BLaER1 treated with 17β-estradiol and CSF1 and Interleukin-3, amounts not matched to agents 10 nM and 100 nM (cell line): Measurements from ENCODE around the gene LMTK3.

Experiments
- H3K27ac ChIP-seq, 11 experiments: shearing (Covaris generic); formaldehyde crosslinking; 2 replicates each; pipeline ENCODE4 v1.8.1; 2022
- H3K27me3 ChIP-seq, 11 experiments: shearing (Covaris generic); formaldehyde crosslinking; 2 replicates each; pipeline ENCODE4 v1.8.1; 2022
- H3K36me3 ChIP-seq, 11 experiments: shearing (Covaris generic); formaldehyde crosslinking; 2 replicates each; pipeline ENCODE4 v1.8.1; 2022
- H3K4me1 ChIP-seq, 10 experiments: shearing (Covaris generic); formaldehyde crosslinking; 2 replicates each; pipeline ENCODE4 v1.8.1; 2022
- H3K4me2 ChIP-seq, 11 experiments: shearing (Covaris generic); formaldehyde crosslinking; 2 replicates each; pipeline ENCODE4 v1.8.1; 2022
- H3K4me3 ChIP-seq, 10 experiments: shearing (Covaris generic); formaldehyde crosslinking; 2 replicates each; pipeline ENCODE4 v1.8.1; 2022
- H3K9ac ChIP-seq, 11 experiments: shearing (Covaris generic); formaldehyde crosslinking; 2 replicates each; pipeline ENCODE4 v1.8.1; 2022
- H3K9me3 ChIP-seq, 11 experiments: shearing (Covaris generic); formaldehyde crosslinking; replicated peaks in 1 of 11; 2 replicates each; pipeline ENCODE4 v1.8.1; 2022
- H4K20me1 ChIP-seq, 11 experiments: shearing (Covaris generic); formaldehyde crosslinking; 2 replicates each; pipeline ENCODE4 v1.8.1; 2022
- Cebpa-rat ChIP-seq, 11 experiments: shearing (Covaris generic); IDR thresholded peaks; 2 replicates each; pipeline ENCODE4 v1.8.1; 2022

Gene LMTK3

GRCh38 chr19:48474084-48474592, 37.5 kb downstream of the LMTK3 start:
- H4K20me1 ChIP-seq, result peaks cover 39 to 95% (median 78%) of the 10 kb centered on the region in 11 experiments
- peaks cover 77 to 91% (median 88%) of the 10 kb centered on the region in 11 experiments for H3K36me3 ChIP-seq
- peaks cover 22 to 65% (median 44%) of the 10 kb centered on the region in 10 experiments for H3K4me1 ChIP-seq
- no peak for TF ChIP-seq Cebpa-rat (IDR thresholded peaks at IDR 0.05)
- peak overlapping the region in 1 of 11 experiments; percentile 37; a peak in 1 of 22 replicates for H3K27ac ChIP-seq
- no peak overlapping the region for H3K4me3 ChIP-seq
- H3K9me3 ChIP-seq, result no peaks in the 10 kb centered on the region
- H3K4me2 ChIP-seq, result peak overlapping the region in 4 of 11 experiments; percentile 11 to 68 (median 36); a peak in 6 of 22 replicates
- no peaks in the 10 kb centered on the region for H3K27me3 ChIP-seq
- peak overlapping the region in 7 of 11 experiments; percentile 13 to 53 (median 38); a peak in 6 of 22 replicates for H3K9ac ChIP-seq

DNA sequence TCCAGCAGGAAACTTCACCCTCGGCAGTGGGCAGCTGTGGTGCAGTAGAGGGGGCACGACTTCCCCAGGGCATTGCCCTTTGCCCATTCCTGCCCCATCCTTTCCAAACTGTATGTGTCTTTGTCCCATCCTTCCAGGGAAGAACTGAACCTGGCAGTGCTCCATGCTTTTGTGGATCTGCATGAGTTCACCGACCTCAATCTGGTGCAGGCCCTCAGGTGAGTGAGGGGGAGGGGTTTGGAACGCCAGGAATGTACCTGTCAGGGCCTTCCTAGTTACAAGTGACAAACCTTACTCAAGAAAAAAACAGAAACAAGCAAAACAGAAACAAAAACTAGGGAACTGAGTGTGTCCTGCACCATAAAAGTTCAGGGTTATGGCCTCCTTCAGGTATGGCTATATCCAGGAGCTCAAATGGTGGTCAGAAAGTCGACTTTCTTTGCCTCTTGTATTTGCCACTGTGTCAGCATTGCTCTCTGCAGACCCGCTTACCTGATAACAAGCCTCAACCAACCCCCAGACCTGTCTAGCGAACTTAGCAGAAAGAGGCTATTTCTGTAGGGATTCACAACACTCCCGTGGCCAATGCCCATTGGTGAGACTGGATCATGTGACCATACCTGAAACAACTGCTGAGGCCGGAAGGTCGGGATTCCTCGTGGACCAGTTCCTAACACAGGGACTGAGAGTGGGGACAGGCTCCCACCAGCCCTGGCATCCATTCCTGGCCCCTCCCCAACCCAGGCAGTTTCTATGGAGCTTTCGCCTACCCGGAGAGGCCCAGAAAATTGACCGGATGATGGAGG, 38.3 kb downstream of the LMTK3 start:
- no peak overlapping the region for H3K4me3 ChIP-seq
- TF ChIP-seq Cebpa-rat (IDR thresholded peaks at IDR 0.05), result no peak
- H3K27me3 ChIP-seq, result no peaks in the 10 kb centered on the region
- H3K9me3 ChIP-seq, result no peaks in the 10 kb centered on the region
- H3K4me1 ChIP-seq, result peaks cover 24 to 67% (median 44%) of the 10 kb centered on the region in 10 experiments
- peak overlapping the region in 4 of 11 experiments; percentile 14 to 68 (median 40); a peak in 7 of 22 replicates for H3K4me2 ChIP-seq
- peaks cover 39 to 87% (median 75%) of the 10 kb centered on the region in 11 experiments for H4K20me1 ChIP-seq
- peak overlapping the region in 7 of 11 experiments; percentile 12 to 54 (median 30); a peak in 6 of 22 replicates for H3K9ac ChIP-seq
- no peak overlapping the region for H3K27ac ChIP-seq
- peaks cover 77 to 84% (median 81%) of the 10 kb centered on the region in 11 experiments for H3K36me3 ChIP-seq

GRCh38 chr19:48471836-48472235, 39.8 kb downstream of the LMTK3 start:
- H4K20me1 ChIP-seq, result peaks cover 39 to 72% (median 67%) of the 10 kb centered on the region in 11 experiments
- TF ChIP-seq Cebpa-rat (IDR thresholded peaks at IDR 0.05), result no peak
- H3K9ac ChIP-seq, result peak overlapping the region in 8 of 11 experiments; percentile 0 to 97 (median 26); a peak in 6 of 22 replicates
- H3K27me3 ChIP-seq, result no peaks in the 10 kb centered on the region
- H3K4me3 ChIP-seq, result no peak overlapping the region
- H3K27ac ChIP-seq, result no peak overlapping the region
- peaks cover 63 to 69% (median 65%) of the 10 kb centered on the region in 11 experiments for H3K36me3 ChIP-seq
- H3K4me2 ChIP-seq, result peak overlapping the region in 2 of 11 experiments; percentile 2 to 10; a peak in 1 of 22 replicates
- no peaks in the 10 kb centered on the region for H3K9me3 ChIP-seq
- H3K4me1 ChIP-seq, result peaks cover 30 to 74% (median 50%) of the 10 kb centered on the region in 10 experiments

DNA sequence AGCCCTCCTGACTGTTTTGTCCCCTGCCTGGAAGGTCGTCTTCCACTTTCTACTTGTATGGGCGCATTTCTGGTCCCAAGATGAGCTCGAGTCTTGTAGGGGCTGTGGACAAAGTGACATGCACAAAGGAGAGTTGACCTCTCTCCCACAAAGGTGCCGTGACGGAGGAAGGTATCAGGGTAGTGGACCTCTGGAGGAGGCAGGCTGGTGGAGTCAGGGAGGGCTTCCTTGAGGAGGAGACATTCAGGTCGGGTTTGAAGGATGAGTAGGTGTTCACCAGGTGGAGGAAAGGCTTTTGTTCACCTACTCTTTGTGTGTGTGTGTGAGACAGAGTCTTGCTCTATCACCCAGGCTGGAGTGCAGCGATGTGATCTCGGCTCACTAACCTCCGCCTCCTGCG, 40.8 kb downstream of the LMTK3 start:
- peak overlapping the region; percentile 29 to 99 (median 97); a peak in 16 of 22 replicates for H3K9ac ChIP-seq
- no peaks in the 10 kb centered on the region for H3K9me3 ChIP-seq
- H3K27me3 ChIP-seq, result no peaks in the 10 kb centered on the region
- H3K4me1 ChIP-seq, result peaks cover 27 to 68% (median 47%) of the 10 kb centered on the region in 10 experiments
- no peak overlapping the region for H3K27ac ChIP-seq
- TF ChIP-seq Cebpa-rat (IDR thresholded peaks at IDR 0.05), result no peak
- H3K36me3 ChIP-seq, result peaks cover 55 to 59% (median 57%) of the 10 kb centered on the region in 11 experiments
- H3K4me3 ChIP-seq, result peak overlapping the region in 5 of 10 experiments; percentile 83 to 96 (median 89); a peak in 9 of 20 replicates
- H4K20me1 ChIP-seq, result peaks cover 39 to 62% (median 59%) of the 10 kb centered on the region in 11 experiments
- H3K4me2 ChIP-seq, result peak overlapping the region; percentile 93 to 98 (median 96); a peak in 19 of 22 replicates

DNA sequence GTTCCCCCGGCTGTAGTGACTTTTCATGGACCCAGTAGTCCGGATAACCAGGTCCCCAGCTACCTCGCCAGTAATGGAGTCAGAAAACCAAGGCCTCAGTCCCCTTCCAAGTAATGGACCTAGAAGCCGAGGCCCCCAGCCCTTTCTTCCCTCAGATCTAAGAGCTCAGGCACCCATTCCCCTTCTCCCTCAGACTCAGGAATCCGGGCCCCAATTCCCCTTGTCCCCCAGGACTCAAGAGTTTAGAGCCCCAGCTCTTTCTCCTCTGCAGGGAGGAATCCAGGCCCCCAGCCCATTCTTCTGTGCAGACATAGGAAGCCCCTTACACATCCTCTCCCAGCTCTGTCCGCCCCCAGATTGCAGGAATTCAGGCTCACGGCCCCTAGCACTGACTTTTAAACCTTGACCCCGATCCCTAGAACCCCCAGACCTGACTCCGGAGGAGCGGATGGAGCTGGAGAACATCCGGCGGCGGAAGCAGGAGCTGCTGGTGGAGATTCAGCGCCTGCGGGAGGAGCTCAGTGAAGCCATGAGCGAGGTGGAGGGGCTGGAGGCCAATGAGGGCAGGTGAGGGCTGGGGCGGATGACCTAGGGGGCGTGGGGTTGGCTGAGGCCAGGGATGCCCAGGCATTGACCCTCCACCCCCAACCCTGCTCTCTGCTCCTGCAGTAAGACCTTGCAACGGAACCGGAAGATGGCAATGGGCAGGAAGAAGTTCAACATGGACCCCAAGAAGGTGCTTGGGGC, 41.5 kb downstream of the LMTK3 start:
- H3K4me3 ChIP-seq, result peak overlapping the region; percentile 79 to 96 (median 88)
- no peak for TF ChIP-seq Cebpa-rat (IDR thresholded peaks at IDR 0.05)
- H3K27ac ChIP-seq, result peak overlapping the region in 10 of 11 experiments; percentile 88 to 99 (median 98); a peak in 21 of 22 replicates
- H3K9me3 ChIP-seq, result no peaks in the 10 kb centered on the region
- H3K4me2 ChIP-seq, result peak overlapping the region; percentile 93 to 98 (median 96)
- peak overlapping the region; percentile 93 to 99 (median 98) for H3K9ac ChIP-seq
- peaks cover 19 to 61% (median 43%) of the 10 kb centered on the region in 10 experiments for H3K4me1 ChIP-seq
- H4K20me1 ChIP-seq, result peaks cover 33 to 55% (median 52%) of the 10 kb centered on the region in 11 experiments
- H3K27me3 ChIP-seq, result no peaks in the 10 kb centered on the region
- peaks cover 47 to 52% (median 50%) of the 10 kb centered on the region in 11 experiments for H3K36me3 ChIP-seq

GRCh38 chr19:48469289-48469881, 42.2 kb downstream of the LMTK3 start, which contains the start of gene CYTH2:
CYTH2 (plus strand) TSS chr19:48469369; CDS start chr19:48469508, 139 bp downstream.
- Histone ChIP-seq H3K4me1 (peaks cover 17 to 53% (median 36%) of the 10 kb centered on the region in 10 experiments), H3K27ac (peak within 1 kb of the TSS; percentile 88 to 99 (median 97)), H3K9me3 (no peaks in the 10 kb centered on the region), H3K36me3 (peaks cover 40 to 49% (median 43%) of the 10 kb centered on the region in 11 experiments), H3K4me3 (peak within 1 kb of the TSS; percentile 79 to 96 (median 88)), H3K9ac (peak within 1 kb of the TSS; percentile 93 to 99 (median 98)), H4K20me1 (peaks cover 33 to 47% (median 44%) of the 10 kb centered on the region in 11 experiments), H3K27me3 (no peaks in the 10 kb centered on the region), H3K4me2 (peak within 1 kb of the TSS; percentile 93 to 98 (median 96))
- no peak for TF ChIP-seq Cebpa-rat (IDR thresholded peaks at IDR 0.05)

DNA sequence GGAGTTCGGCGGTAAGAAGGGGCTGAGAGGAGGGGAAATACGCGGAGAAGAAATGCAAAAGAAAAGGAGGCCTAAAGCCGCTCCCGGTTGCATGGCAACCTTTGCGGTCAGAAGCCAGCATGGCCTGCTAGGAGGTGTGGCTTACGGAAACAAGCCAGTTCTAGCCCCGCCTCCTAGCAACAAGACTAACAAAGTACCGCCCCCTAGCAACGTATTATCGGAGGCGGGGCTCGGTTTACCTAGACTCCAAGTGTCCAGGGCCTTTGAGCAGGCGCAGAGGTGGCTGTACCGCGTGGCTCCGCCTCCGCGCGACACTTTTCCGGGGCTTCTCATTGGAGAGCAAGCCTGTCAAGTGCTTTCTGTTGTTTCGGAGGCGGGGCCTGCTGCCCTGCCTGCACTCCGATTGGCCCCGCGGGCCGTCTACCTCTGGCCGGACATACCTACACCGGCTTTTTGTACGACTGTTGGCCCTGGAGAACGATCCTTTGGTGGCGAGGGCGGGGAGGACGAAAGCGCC, 42.8 kb downstream of the LMTK3 start:
- H3K4me1 ChIP-seq, result peaks cover 17 to 48% (median 31%) of the 10 kb centered on the region in 10 experiments

More for the DNA sequence above, 42.8 kb downstream of the LMTK3 start:
- H3K4me3 ChIP-seq, result peak overlapping the region; percentile 79 to 96 (median 88)
- no peak for TF ChIP-seq Cebpa-rat (IDR thresholded peaks at IDR 0.05)
- H3K27me3 ChIP-seq, result no peaks in the 10 kb centered on the region
- peak overlapping the region; percentile 93 to 99 (median 98) for H3K9ac ChIP-seq
- H3K4me2 ChIP-seq, result peak overlapping the region; percentile 52 to 79 (median 71)
- peaks cover 35 to 49% (median 37%) of the 10 kb centered on the region in 11 experiments for H3K36me3 ChIP-seq
- peak overlapping the region; percentile 88 to 99 (median 97) for H3K27ac ChIP-seq
- H3K9me3 ChIP-seq, result no peaks in the 10 kb centered on the region
- peaks cover 33 to 44% (median 39%) of the 10 kb centered on the region in 11 experiments for H4K20me1 ChIP-seq
